Colonic mucosa (tissue), 4 donors: Measurements from ENCODE around the gene SCRT2. TPM values are rescaled to one million over a fixed set of nuclear protein-coding genes. Genes with fewer than 3 reads are reported as not detected.

Experiments used
- DNase-seq: peaks from one replicate; pipeline ENCODE4 v3.0.0-alpha.2; 2020
- H3K27ac ChIP-seq: fragments of 200-600 bp; one replicate; pipeline ENCODE4 v1.8.0; 2021
- H3K27me3 ChIP-seq: fragments of 200-600 bp; one replicate; pipeline ENCODE4 v1.8.0; 2021
- H3K36me3 ChIP-seq: fragments of 200-600 bp; one replicate; pipeline ENCODE4 v1.8.0; 2021
- H3K4me1 ChIP-seq: fragments of 200-600 bp; one replicate; pipeline ENCODE4 v1.8.0; 2021; ENCODE audit warnings: mild to moderate bottlenecking
- H3K4me3 ChIP-seq: fragments of 200-600 bp; one replicate; pipeline ENCODE4 v1.8.0; 2021
- H3K9ac ChIP-seq, 2 donors: one replicate each; pipeline ENCODE4 v1.7.0; 2013; ENCODE audit warnings: control low read depth in 2 of 2, low read depth in 2 of 2, low read length in 2 of 2
- H3K9me3 ChIP-seq: fragments of 200-600 bp; one replicate; pipeline ENCODE4 v1.8.0; 2021
- CTCF ChIP-seq: fragments of 200-600 bp; IDR thresholded peaks from one replicate; pipeline ENCODE4 v1.8.0; 2022; ENCODE audit warnings: antibody characterized with exemption, mild to moderate bottlenecking
- intact Hi-C: fragments of 100-400 bp; cut with DNase I; formaldehyde crosslinking; loops from one replicate; pipeline ENCODE4 v1.14.1; 2022
- total RNA-seq, 2 donors: library from RNA; stranded (reverse); fragmentation: NEBNext Ultra II Directional in 1 of 2; extraction: Animal tissue kit (Norgen Biotek cat#: 25700) in 1 of 2; gene quantifications; one replicate each; pipeline ENCODE4 v1.2.1, GENCODE V29; 2021
- donor health status: healthy.
- donor health status: DM: no; HTN: no; CAD: no.
- donor health status: DM: no; HTN: no; CAD: no.

The SCRT2 gene
- total RNA-seq, 2 donors from 2014 or later, result not detected

- DNase-seq, result no peak
- H3K36me3 ChIP-seq, result no peaks in the 10 kb centered on the region
- no peak overlapping the region for H3K9ac ChIP-seq
- intact Hi-C loops, result no loop called here
- H3K27me3 ChIP-seq, result peaks cover 30% of the 10 kb centered on the region
- no peak overlapping the region for H3K4me3 ChIP-seq
- TF ChIP-seq CTCF, result no peak
- no peaks in the 10 kb centered on the region for H3K4me1 ChIP-seq
- no peak overlapping the region for H3K27ac ChIP-seq
- no peaks in the 10 kb centered on the region for H3K9me3 ChIP-seq
Measured at GRCh38 chr20:671252-672030, 4.2 kb downstream of the SCRT2 start.

GRCh38 chr20:669573-669972 lies 6.0 kb downstream of the SCRT2 start:
- no peaks in the 10 kb centered on the region for H3K4me1 ChIP-seq
- no peak overlapping the region for H3K4me3 ChIP-seq
- intact Hi-C loops, result loop anchor here (5.0 kb wide), 1 partner anchor 112 kb away; no protein-coding TSS in a partner anchor
- DNase-seq, result no peak
- no peaks in the 10 kb centered on the region for H3K36me3 ChIP-seq
- no peak overlapping the region for H3K27ac ChIP-seq
- no peaks in the 10 kb centered on the region for H3K9me3 ChIP-seq
- no peak overlapping the region for H3K9ac ChIP-seq
- peaks cover 27% of the 10 kb centered on the region for H3K27me3 ChIP-seq
- TF ChIP-seq CTCF, result no peak

GRCh38 chr20:668638-669037 lies 7.0 kb downstream of the SCRT2 start:
- Histone ChIP-seq H3K9ac (no peak overlapping the region), H3K27ac (no peak overlapping the region), H3K36me3 (no peaks in the 10 kb centered on the region), H3K27me3 (peaks cover 31% of the 10 kb centered on the region), H3K4me1 (no peaks in the 10 kb centered on the region), H3K4me3 (no peak overlapping the region), H3K9me3 (no peaks in the 10 kb centered on the region)
- intact Hi-C loops, result loop anchor here (5.0 kb wide), 1 partner anchor 111 kb away; no protein-coding TSS in a partner anchor
- TF ChIP-seq CTCF, result no peak
- no peak for DNase-seq

- Histone ChIP-seq H3K4me3 (no peak overlapping the region), H3K36me3 (no peaks in the 10 kb centered on the region), H3K27ac (no peak overlapping the region), H3K9me3 (no peaks in the 10 kb centered on the region), H3K9ac (no peak overlapping the region), H3K4me1 (no peaks in the 10 kb centered on the region), H3K27me3 (peaks cover 31% of the 10 kb centered on the region)
- intact Hi-C loops, result loop anchor here (5.0 kb wide), 1 partner anchor 111 kb away; no protein-coding TSS in a partner anchor
- TF ChIP-seq CTCF, result no peak
- DNase-seq, result no peak
Measured at GRCh38 chr20:668050-668449, 7.6 kb downstream of the SCRT2 start.

DNA sequence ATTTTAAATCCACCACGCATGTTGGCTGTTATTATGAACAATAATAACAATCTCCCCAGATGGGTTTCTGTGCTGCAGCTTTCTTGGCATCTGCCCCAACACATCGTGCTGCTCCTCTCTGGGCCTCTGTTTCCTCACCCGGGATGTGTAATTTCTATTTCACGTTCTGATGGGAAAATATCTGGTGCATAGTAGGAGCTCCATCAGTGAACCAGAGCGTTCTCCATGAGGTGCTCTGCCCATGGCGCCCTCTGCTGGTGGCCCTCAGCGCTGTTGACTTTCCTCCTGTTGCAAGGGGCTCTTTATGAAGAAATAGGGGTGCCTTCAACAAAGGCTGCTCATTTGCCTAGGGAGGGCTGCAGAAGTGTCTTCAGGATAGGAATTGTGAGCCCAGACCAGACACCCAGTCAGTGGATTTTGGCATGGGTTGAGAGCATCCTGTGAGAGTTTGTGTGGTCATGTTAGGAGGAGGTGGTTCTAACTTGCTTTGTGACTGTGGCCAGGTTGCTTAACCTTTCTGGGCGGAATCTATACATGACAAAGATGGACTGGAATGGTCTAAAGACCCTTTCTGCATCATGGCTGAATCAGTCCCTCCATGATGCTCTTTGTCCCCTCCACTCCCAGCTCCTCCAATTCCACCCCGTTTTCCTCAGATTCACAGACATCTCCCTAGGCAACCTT lies 8.1 kb downstream of the SCRT2 start:
- no peaks in the 10 kb centered on the region for H3K9me3 ChIP-seq
- peak; percentile 82 for TF ChIP-seq CTCF
- no peaks in the 10 kb centered on the region for H3K4me1 ChIP-seq
- intact Hi-C loops, result loop anchor here (5.0 kb wide), 1 partner anchor 110 kb away; no protein-coding TSS in a partner anchor
- no peak overlapping the region for H3K27ac ChIP-seq
- H3K4me3 ChIP-seq, result no peak overlapping the region
- no peak overlapping the region for H3K9ac ChIP-seq
- peaks cover 34% of the 10 kb centered on the region for H3K27me3 ChIP-seq
- H3K36me3 ChIP-seq, result no peaks in the 10 kb centered on the region
- DNase-seq, result peak; percentile 61
